Chondrocyte (in vitro differentiated cells): ENCODE results near the gene AGBL1. TPM values are rescaled to one million over a fixed set of nuclear protein-coding genes. Genes with fewer than 3 reads are reported as not detected.

Experiments used
- DNase-seq: peaks from one replicate; pipeline ENCODE4 v3.0.0; 2021; ENCODE audit warnings: mixed read lengths, low spot score
- H3K27ac Mint-ChIP-seq: one replicate; pipeline ENCODE4 v1.8.0; 2021; ENCODE audit warnings: mild to moderate bottlenecking, moderate library complexity, mixed read lengths; ENCODE audit not compliant: unreplicated experiment
- H3K27me3 Mint-ChIP-seq: 2 replicates; pipeline ENCODE4 v1.8.0; 2021; ENCODE audit warnings: low read depth, mixed read lengths
- H3K36me3 Mint-ChIP-seq: 2 replicates; pipeline ENCODE4 v1.8.0; 2021; ENCODE audit warnings: low read depth, mixed read lengths
- H3K4me1 Mint-ChIP-seq: 2 replicates; pipeline ENCODE4 v1.8.0; 2021; ENCODE audit warnings: low read depth, mild to moderate bottlenecking, mixed read lengths
- H3K4me3 Mint-ChIP-seq: one replicate; pipeline ENCODE4 v1.8.0; 2021; ENCODE audit warnings: mild to moderate bottlenecking, moderate library complexity, mixed read lengths; ENCODE audit not compliant: unreplicated experiment
- H3K9me3 Mint-ChIP-seq: 2 replicates; pipeline ENCODE4 v1.8.0; 2021; ENCODE audit warnings: low read depth, mixed read lengths
- CTCF ChIP-seq: fragments of 200-600 bp; sonication (generic); IDR thresholded peaks from 2 replicates; pipeline ENCODE4 v1.5.0; 2021; ENCODE audit warnings: antibody characterized with exemption, mild to moderate bottlenecking, moderate library complexity
- total RNA-seq: library from RNA; stranded (reverse); gene quantifications from 3 replicates; pipeline ENCODE4 v1.2.1, GENCODE V29; 2021

The AGBL1 gene
- total RNA-seq, 1 donor from 2014 or later, result not detected

DNA sequence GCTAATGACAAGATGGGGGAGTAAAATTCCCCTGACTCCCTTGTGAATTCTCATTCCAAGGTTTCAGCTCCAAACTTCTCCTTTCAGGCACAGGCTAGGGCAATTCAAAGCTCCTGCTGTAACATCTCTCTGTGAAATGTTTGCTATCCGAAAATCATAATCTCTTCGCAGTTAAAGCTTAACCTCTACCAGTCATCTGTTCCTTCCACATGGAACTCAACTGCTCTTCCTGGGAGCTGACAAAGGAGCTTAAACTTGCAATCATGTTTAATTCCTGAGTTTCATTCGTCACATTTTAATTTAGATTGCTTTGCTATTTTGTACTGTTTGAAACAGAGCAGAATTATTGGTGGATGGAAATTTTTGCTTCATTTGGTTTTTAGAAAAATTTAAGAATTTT lies 328.6 kb downstream of the AGBL1 start:
- H3K27me3 Mint-ChIP-seq, result no peaks in the 10 kb centered on the region
- no peak for TF ChIP-seq CTCF
- H3K36me3 Mint-ChIP-seq, result no peaks in the 10 kb centered on the region
- H3K4me3 Mint-ChIP-seq, result no peak overlapping the region
- no peak overlapping the region for H3K27ac Mint-ChIP-seq
- no peaks in the 10 kb centered on the region for H3K4me1 Mint-ChIP-seq
- peaks cover 6% of the 10 kb centered on the region for H3K9me3 Mint-ChIP-seq
- no peak for DNase-seq

DNA sequence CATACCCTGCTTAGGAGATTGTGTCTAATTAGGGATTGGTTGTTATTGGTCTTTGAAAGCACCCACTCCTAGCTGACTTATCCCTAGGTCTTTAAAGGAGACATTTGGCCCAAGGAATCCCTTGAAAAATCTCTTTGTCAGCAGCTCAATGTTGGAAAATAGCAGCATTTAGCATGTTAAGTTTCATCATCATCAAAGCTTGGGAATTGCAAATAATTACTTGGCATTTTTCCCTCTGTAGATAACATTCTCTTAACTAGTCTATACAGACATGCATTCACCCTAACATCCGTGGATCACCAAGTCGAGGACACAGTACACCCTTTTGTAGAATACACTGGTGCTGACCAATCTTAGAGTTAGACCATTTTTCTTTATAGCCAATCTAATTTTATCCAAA lies 332.2 kb downstream of the AGBL1 start:
- Mint-ChIP-seq H3K9me3 (no peaks in the 10 kb centered on the region), H3K4me3 (no peak overlapping the region), H3K27ac (no peak overlapping the region), H3K27me3 (no peaks in the 10 kb centered on the region), H3K4me1 (no peaks in the 10 kb centered on the region), H3K36me3 (no peaks in the 10 kb centered on the region)
- no peak for DNase-seq
- no peak for TF ChIP-seq CTCF

DNA sequence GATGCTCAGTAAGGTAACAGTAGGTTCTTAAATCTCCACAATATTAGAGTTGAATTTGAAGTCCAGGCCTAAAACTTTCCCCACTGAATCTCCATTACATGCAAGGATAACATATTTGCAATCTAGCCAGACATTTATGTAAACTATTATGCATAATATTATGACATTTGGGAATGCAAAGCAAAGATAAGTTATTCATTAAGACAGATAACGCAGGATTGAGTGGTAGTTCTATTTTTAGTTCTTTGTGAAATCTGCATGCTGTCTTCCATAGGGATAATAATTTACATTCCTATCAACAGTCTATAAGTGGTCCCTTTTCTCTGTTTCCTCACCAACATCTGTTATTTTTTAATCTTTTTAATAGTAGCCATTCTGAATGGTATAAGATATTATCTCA lies 333.5 kb downstream of the AGBL1 start:
- TF ChIP-seq CTCF, result no peak
- DNase-seq, result no peak

DNA sequence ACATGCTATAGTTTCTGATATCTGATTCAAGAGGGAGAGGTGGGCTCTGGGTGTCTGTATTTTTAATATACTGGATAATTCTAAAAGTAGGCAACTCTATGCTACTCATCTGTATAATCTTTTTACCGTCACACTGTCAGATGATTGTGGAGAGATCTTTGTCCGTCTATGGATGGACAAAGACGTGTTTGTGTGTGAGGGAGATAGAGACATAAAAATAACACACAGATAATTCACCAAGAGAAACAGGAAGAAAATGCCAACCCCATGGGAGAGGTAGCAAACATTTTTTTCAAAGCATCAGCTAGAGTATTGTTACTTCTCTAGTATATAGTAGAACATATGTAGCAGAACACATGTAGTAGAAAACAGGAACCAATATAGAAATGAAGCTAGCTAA lies 346.1 kb downstream of the AGBL1 start:
- Mint-ChIP-seq H3K4me1 (no peaks in the 10 kb centered on the region), H3K27ac (no peak overlapping the region), H3K9me3 (peaks cover 35% of the 10 kb centered on the region), H3K36me3 (no peaks in the 10 kb centered on the region), H3K27me3 (no peaks in the 10 kb centered on the region), H3K4me3 (no peak overlapping the region)
- no peak for DNase-seq
- no peak for TF ChIP-seq CTCF

More for the DNA sequence above, 333.5 kb downstream of the AGBL1 start:
- Mint-ChIP-seq H3K27me3 (no peaks in the 10 kb centered on the region), H3K4me3 (no peak overlapping the region), H3K36me3 (no peaks in the 10 kb centered on the region), H3K9me3 (peaks cover 7% of the 10 kb centered on the region), H3K27ac (no peak overlapping the region), H3K4me1 (no peaks in the 10 kb centered on the region)

GRCh38 chr15:86432861-86433260 lies 353.2 kb downstream of the AGBL1 start:
- no peaks in the 10 kb centered on the region for H3K36me3 Mint-ChIP-seq
- H3K27ac Mint-ChIP-seq, result no peak overlapping the region
- TF ChIP-seq CTCF, result no peak
- H3K4me3 Mint-ChIP-seq, result no peak overlapping the region
- peaks cover 4% of the 10 kb centered on the region for H3K9me3 Mint-ChIP-seq
- H3K4me1 Mint-ChIP-seq, result no peaks in the 10 kb centered on the region
- no peaks in the 10 kb centered on the region for H3K27me3 Mint-ChIP-seq
- DNase-seq, result peak; percentile 59
